CD4-positive, alpha-beta T cell treated with Interferon alpha-2 for 1 hour (primary cell): ENCODE data around the gene KRT25.
A peak's percentile ranks its signal among the peaks of the same experiment; 100 is the strongest.
"Not testable (repeated sequence)": the region's sequence is repeated elsewhere in the genome, so short reads cannot be mapped to it uniquely, and the experiment has no call there.

Experiments
- DNase-seq, 2 donors: peaks; one replicate each; pipeline ENCODE4 v3.0.0-alpha.2; 2020 to 2022

The KRT25 gene

DNA sequence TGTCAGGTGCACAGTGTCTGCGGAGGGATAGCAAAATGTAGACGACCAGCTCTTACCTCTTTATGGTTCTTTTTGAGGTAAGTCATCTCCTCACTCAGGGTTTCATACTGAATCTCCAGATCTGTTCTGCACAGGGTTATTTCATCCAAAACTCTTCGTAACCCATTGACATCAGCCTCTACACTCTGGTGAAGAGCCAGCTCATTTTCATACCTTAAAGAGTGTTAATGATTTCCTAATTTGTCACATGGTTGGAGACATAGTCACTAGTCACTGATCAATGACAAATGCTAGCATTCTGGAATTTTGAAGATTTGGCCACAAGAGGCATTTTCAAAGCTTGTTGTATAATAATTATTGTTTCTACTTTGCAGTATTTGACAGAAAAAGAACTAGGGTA, 1.3 kb downstream of the KRT25 start:
- DNase-seq = no peak

DNA sequence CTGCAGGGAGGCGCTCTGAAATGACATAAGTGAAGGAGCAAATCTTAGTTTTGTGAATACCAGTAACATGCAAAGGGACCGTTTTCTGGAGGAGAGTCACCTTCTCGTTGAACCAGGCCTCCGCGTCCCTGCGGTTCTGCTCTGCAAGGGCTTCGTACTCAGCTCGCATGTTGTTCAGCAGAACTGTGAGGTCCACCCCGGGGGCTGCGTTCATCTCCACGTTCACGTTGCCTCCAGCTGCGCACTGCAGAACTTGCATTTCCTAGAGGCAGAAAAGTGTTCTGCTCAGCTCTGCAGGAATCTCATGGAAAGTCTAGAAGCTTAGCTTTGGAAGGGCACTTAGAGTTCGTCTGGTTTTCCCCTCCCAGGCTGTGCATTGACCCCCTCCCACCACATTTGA, 4.1 kb downstream of the KRT25 start:
- DNase-seq = no peak

DNA sequence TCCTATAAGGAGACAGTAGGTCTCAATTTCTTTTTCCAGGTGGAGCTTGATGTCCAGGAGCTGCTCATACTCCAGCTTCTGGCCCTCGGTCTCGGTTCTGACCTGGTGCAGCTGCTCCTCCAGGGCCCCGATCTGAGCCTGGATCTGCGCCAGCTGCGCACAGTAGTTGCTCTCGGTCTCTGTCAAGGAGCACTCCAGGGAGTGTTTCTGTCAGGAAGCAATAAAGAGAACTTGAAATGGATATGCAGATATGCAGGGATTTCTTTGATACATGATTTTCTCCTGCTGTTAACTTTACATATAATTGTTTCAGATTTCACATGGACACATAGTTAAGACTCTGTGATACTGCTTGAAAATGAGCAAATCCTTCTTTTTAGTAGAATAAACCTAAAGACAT, 4.7 kb downstream of the KRT25 start:
- no peak for DNase-seq

DNA sequence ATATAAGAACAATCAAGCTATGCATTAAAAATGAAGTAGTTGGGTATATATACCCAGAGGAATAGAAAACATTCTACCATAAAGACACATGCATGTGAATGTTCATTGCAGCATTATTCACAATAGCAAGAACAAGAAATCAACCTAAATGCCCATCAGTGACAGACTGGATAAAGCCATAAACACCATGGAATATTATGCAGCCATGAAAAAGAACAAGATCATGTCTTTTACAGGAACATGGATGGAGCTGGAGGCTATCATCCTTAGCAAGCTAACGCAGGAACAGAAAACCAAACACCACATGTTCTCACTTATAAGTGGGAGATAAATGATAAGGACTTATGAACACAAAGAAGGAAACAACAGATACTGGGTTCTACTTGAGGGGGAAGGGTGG, 6.5 kb downstream of the KRT25 start:
- not testable (repeated sequence) for DNase-seq

DNA sequence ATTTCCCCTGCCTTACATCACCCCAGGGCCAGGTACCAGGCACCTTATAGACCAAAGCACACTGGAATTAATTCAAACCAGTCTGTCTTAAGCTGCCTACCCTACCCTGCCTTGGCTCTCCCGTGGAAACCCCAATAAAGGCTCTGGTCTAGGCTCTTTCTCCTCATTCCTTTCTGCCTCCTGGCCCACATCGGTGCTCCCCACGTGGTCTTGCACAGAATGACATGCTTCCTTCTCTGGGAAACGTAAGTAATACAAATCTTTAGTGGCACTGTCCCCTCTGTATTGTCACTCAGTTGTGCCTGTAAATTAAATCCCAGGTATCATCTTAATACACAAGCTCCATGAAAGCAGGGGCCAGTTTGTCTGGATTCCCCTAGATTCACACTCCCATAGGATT, 16.6 kb downstream of the KRT25 start:
- DNase-seq = no peak

DNA sequence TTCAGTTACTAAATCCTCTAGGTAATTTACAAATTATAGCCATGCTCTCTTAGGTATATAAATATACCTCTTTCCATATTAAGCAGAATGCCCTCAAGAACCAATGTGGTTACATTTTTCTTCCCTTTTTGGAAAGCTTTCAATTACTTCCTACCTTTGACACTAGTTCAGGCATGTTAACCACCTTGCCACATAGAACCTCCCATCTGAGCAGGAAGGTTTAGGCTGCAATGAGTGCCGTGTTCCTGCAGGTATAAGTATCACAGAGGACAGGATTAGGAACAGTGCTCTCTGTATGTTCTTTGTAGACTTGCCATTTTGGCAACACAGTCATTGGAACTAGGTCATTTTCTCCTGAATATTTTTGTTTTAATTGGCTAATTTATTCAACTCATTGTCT, 20.1 kb downstream of the KRT25 start:
- DNase-seq = no peak

DNA sequence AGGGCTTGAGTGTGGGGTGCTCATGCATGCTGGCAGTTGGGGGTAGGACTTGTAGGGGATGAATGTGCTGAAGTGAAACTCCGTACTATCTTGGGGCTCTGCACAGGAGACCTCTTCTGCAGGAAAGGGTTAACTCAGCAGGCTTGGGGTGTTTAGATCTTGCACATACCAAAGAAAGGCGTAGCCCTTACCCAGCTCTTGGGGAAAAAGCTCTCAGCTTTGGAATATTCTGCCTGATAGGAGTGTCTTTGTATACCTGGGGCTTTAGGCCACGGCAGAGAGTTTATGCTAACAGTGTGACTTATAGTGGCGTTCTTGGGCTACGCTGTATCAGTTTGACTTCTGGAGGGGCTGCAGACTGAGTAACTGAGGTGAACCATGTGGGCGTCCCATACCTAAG, 21.1 kb downstream of the KRT25 start:
- no peak for DNase-seq

DNA sequence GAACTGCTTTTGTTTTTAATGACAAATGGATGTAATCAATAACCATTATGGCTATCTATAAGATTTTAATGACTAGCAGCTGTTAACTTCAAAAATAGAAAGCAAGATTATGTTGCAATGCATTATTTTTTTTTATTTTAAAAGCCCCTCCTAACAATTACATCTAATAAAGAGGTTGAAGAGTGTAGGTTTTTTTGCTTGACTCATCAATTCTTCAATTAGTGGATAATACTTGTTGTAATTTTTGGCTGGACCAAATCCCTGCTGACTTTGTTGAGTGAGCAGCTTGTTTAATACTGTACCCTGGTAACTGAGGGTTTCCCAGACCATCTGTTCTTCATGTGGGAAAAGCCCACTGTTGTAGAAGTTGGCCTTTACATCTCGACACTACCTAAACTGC, 24.2 kb downstream of the KRT25 start:
- DNase-seq = no peak

DNA sequence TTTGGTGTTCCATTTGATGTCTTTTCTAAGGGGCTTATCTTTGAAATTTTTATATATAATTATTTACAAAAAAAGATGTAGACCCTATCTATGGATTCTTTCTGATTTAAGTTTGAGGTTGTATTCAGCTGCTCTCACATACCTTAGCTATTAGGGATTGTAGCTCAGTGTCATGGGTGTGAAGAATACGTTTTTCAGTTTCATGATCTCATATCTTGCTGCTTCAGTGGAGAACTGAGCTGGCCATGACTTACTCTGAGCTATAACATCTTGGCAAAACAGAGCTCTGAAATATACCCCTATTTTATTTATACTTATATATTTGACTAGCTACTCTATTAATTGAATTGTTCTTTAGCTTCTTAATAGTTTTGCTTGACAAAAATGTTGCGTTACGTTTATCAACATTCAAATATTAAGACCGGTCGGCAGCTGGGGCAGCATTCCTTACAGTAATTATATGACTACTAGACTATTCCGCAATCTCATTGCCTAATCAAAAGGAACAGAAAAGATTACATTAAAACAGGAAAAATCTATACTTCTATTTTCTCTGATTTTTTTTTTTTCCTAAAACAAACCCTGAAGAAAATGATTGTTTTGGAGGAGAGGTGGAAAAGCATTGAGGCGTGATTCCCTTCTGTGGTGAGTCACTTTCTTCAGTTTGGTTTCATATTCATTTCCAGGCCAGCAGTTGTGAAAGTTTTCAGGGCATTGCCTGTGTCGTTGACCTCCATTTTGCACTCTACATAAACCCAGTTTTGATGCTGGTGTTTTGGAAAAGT, 27.5 kb downstream of the KRT25 start:
- DNase-seq = peak in 1 of 2 donors; percentile 25

DNA sequence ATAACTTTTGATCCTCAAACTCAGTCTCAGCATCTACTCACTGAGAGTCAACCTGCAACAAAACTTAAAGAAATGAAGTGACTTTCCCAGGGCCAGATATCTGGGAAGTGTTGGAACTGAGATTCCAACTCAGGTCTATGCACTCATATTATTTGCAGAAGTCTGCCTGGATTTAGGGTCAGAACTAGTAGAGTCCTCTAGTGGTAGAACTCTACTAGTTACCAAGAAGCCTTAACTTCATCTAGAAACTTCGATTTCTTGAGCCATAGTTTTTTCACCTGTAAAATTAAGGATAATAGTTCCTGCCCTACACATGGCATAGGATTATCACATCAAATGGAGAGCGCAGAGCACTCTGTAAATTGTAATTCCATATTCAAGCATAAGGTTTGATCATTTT, 28.2 kb downstream of the KRT25 start:
- DNase-seq = peak in 1 of 2 donors; percentile 25

DNA sequence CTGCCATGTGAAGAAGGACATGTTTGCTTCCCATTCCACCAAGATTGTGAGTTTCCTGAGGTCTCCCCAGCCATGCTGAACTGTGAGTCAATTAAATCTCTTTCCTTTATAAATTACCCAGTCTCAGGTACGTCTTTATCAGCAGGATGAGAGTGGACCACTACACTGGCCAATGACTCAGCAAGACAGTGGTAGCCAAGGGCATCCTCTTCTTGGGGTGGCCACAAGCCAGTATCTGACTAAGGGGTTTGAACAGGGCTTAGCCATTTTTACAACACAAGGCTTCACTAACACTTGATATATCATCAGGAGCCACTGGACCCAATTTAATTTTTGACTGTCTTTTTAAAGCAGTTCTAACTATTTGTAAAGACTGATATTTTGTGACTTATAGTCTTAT, 30.5 kb downstream of the KRT25 start:
- DNase-seq = no peak

DNA sequence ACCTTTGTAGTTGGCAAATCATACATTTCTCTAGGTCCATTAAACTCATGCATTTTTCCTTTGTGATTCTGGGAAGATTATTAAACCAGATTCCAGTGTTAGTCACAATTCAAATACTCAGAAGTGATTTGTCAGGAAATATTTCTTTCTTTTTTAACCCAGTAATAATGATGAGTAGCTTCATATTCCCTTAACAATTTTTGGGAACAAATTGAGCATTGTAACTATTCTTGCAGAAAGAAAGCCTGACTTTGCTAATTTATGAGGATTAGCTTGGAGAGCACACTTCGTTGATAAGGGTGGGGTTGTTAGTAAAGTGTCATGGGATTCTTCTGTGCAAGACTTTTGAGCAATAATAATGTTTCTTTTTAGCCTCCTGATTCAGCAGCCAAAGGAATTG, 32.9 kb downstream of the KRT25 start:
- DNase-seq = no peak

DNA sequence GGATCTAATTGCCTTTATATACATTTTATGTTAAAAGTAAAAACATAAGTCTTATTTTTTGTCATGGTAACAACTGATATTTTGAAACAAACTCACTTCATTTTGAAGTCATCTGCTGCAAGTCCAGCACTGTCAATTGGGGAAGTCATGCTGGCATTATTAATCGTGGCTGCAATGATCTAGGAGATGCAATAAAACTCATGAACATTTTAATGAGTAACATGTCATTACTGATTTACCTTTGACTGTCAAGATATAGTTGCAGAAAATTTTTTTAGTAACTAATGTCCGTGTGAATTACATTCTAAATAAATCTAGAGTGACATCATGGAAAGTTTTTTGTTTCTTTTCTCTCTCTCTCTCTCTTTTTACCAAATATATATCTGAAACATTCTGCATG, 34.2 kb downstream of the KRT25 start:
- no peak for DNase-seq

DNA sequence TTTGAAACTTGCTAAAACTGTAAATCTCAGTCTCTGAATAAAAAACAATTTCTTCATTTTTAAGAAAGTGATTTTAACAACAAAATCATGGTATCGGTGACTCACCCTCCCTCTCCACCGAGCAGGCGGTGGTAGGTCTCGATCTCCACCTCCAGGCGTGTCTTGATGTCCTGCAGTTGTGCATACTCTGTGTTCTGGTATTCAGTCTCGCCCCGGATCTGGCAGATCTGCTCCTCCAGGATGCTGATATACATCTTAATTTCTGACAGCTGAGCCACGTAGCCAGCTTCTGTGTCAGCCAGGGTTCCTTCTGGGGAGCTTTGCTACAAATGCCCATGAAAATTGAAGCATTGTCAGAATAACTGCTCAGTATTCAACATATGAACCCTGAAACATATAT, 36.2 kb downstream of the KRT25 start:
- DNase-seq = no peak

DNA sequence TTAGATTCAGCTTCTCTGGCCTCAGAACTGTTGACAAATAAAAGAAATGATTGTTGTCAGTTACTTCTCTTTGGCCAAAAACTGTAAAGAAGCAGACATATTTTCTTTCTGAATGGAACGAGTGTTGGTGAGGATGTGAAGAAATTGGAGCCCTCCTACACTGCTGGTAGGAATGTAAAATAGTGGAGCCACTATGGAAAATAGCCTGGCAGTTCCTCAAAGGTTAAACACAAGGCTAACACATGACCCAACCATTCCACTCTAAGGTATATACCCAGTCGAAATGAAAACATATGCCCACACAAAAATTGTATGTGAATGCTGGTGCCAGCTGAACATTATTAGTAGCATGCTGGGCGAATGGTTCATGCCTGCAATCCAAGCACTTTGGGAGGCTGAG, 37.4 kb downstream of the KRT25 start:
- DNase-seq = no peak

DNA sequence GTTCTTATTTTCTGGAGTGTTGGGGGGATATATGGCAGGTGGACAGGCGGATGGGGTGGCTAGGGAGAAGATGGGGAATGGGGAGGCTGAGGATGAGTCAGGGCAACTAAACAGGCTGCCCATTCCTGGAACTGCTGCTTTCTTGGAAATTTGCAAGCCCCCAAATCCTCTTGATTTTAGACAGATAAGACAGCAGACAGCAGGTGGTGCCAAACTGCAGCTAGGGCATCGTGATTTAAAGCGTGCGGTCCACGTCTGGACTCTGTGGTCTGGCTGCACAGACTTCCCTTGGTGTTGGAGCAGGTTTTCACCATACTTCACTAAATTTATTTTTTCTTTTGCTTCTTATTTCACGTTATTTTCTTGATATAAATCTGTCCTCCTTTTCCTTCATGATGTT, 40.7 kb downstream of the KRT25 start:
- DNase-seq = no peak

DNA sequence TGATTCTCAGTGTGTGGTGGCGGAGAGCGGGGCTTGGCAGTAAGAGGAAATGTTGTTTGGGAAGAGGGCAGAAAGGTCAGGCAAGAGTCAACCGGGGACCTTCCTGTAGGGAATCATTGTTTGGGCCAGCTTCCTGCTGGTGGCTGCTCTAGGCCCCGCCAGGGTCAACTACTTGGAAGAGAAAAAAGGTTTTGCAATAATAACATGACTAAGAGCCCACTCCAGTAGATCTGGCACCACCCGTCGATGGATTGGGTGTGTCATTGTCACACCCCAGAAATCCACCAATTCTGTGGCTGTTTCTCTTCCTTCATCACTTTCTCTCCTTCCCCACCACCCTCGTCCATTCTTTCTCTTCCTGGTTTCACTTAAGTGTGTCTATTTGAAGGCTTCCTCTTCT, 47.4 kb downstream of the KRT25 start:
- no peak for DNase-seq

DNA sequence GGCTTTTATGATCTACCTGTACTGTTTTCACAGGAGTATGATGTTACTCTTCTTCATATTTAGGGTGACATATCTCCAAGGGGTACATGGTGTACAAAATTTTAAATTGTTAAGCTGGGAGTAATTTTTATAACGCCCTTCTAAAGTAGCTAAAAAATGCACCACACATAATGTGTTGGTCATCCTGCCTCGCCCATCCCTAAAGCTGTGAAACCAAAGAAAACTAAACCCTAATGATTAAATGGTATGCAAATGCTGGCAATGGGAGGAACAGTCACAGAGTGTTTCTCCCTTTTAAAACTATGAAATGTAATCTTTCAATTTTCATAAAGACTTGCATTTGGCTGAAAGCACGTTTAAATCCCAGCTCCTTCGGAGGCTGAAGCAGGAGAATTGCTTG, 49.5 kb downstream of the KRT25 start:
- DNase-seq = no peak

DNA sequence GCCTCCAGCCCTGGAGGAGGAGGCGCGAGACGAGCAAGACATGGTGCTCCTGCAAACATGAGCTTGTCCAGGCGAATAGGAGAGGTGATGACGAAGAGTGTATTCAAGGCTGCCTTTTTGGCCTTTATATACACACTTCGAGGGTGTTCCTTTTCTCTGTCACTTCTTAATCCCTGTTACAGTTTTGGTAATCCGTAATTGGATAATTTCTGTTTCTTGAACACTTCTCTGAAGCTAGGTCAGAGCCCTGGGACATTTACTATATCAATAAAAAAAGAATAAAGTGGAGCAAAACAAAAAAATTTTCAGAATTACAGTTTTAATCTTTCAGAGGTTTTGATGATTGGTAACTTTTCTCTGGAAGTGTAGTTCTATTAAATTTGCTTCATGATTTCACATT, 51.5 kb downstream of the KRT25 start, which contains the start of gene KRT24:
TSS of gene KRT24 (minus strand) at position 101 of the 400 bp plus-strand sequence. CDS start at position 42, 59 bp downstream.
- no peak for DNase-seq

DNA sequence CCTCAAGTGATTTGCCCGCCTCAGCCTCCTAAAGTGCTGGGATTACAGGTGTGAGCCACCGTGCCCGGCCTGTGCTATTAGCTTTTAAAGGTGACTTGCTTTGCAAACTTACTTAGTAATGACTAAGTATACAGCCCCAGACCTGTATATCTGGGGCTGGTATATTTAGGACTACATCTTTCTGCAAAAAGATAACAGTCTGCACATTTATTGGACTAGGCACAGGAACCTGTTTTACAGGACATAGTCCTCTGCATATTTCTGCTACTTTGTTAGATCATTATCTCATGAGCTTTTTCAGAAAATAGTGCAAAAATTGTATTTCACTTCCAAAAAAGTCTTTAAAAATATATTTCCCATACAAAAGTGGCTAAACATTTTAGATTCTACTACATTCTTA, 52.9 kb downstream of the KRT25 start:
- DNase-seq = no peak

DNA sequence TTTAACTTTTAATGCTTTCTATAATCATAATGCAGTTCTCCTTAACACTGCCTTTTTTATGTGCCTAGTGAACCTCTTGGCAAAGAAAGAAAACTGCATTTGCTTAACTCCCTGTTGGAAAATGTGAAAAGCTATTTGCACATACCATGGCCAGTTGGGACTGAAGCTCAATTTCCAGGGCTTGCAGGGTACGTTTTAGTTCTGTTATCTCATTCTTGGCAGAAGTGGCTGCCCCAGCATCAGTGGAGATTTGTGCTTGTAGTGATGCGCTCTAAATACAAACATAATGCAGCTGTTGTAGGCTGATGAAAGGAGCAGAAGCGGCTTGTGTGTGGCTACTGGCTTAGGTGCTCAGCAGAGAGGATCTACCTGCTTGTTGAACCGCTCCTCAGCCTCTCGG, 55.3 kb downstream of the KRT25 start:
- DNase-seq = no peak

DNA sequence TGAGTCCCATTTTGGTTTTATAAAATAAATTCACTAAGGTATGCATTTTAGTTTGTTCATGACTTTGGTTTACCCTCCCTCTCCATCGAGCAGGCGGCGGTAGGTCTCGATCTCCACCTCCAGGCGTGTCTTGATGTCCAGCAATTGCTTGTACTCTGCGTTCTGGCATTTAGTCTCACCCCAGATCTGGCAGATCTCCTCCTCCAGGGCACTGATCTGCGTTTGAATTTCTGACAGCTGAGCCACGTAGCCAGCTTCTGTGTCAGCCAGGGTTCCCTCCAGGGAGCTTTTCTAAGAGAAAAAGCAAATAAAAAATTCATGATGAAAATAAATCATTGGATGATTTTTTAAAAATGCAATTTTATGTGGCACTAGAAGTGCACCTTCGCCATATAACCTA, 55.8 kb downstream of the KRT25 start:
- DNase-seq = no peak
